ENCODE data around the gene SLC12A8. TPM values are rescaled to one million over a fixed set of nuclear protein-coding genes. Genes with fewer than 3 reads are reported as not detected.

SLC12A8 gene
- polyA plus RNA-seq, 1 donor from 2014 or later, result not detected

GRCh38 chr3:125186800-125187598 is 25.5 kb downstream of the SLC12A8 start:
- H3K9me3 Mint-ChIP-seq, result no peaks in the 10 kb centered on the region
- H3K4me1 Mint-ChIP-seq, result peaks cover 5 to 17% (median 6%) of the 10 kb centered on the region in 3 donors
- H3K27ac Mint-ChIP-seq, result peak overlapping the region in 1 of 3 donors; percentile 55
- no peak overlapping the region for H3K4me3 Mint-ChIP-seq
- no peaks in the 10 kb centered on the region for H3K27me3 Mint-ChIP-seq
- H3K36me3 Mint-ChIP-seq, result peaks cover 2% of the 10 kb centered on the region

GRCh38 chr3:125186261-125186787 is 26.2 kb downstream of the SLC12A8 start:
- Mint-ChIP-seq H3K27me3 (no peaks in the 10 kb centered on the region), H3K4me1 (peaks cover 3 to 13% (median 5%) of the 10 kb centered on the region in 3 donors), H3K9me3 (no peaks in the 10 kb centered on the region), H3K4me3 (no peak overlapping the region), H3K36me3 (peaks cover 2% of the 10 kb centered on the region), H3K27ac (no peak overlapping the region)

GRCh38 chr3:125185805-125186204 is 26.7 kb downstream of the SLC12A8 start:
- Mint-ChIP-seq H3K27me3 (no peaks in the 10 kb centered on the region), H3K4me3 (no peak overlapping the region), H3K36me3 (peaks cover 2% of the 10 kb centered on the region), H3K4me1 (peaks cover 3 to 9% (median 5%) of the 10 kb centered on the region in 3 donors), H3K9me3 (no peaks in the 10 kb centered on the region), H3K27ac (no peak overlapping the region)

GRCh38 chr3:125179884-125180240 is 32.7 kb downstream of the SLC12A8 start:
- Mint-ChIP-seq H3K27me3 (no peaks in the 10 kb centered on the region), H3K36me3 (no peaks in the 10 kb centered on the region), H3K27ac (no peak overlapping the region), H3K4me3 (no peak overlapping the region), H3K4me1 (peaks cover 0 to 3% (median 0%) of the 10 kb centered on the region in 3 donors), H3K9me3 (no peaks in the 10 kb centered on the region)

- Mint-ChIP-seq H3K9me3 (peaks cover 0 to 4% (median 0%) of the 10 kb centered on the region in 3 donors), H3K27ac (no peak overlapping the region)
Observed at GRCh38 chr3:125179143-125179883, 33.2 kb downstream of the SLC12A8 start.

GRCh38 chr3:125177746-125178145 is 34.8 kb downstream of the SLC12A8 start:
- Mint-ChIP-seq H3K9me3 (peaks cover 6 to 9% (median 7%) of the 10 kb centered on the region in 3 donors), H3K4me1 (peaks cover 0 to 3% (median 0%) of the 10 kb centered on the region in 3 donors), H3K27ac (no peak overlapping the region), H3K4me3 (no peak overlapping the region), H3K36me3 (peaks cover 2% of the 10 kb centered on the region), H3K27me3 (peaks cover 1% of the 10 kb centered on the region)

More at GRCh38 chr3:125179143-125179883, 33.2 kb downstream of the SLC12A8 start:
- peaks cover 0 to 3% (median 0%) of the 10 kb centered on the region in 3 donors for H3K4me1 Mint-ChIP-seq
- H3K27me3 Mint-ChIP-seq, result no peaks in the 10 kb centered on the region
- no peak overlapping the region for H3K4me3 Mint-ChIP-seq
- H3K36me3 Mint-ChIP-seq, result no peaks in the 10 kb centered on the region

- peaks cover 2% of the 10 kb centered on the region for H3K36me3 Mint-ChIP-seq
Observed at GRCh38 chr3:125175295-125176078, 37.1 kb downstream of the SLC12A8 start.

GRCh38 chr3:125172346-125172745 is 40.2 kb downstream of the SLC12A8 start:
- H3K27me3 Mint-ChIP-seq, result peaks cover 1% of the 10 kb centered on the region
- no peak overlapping the region for H3K4me3 Mint-ChIP-seq
- peaks cover 2% of the 10 kb centered on the region for H3K36me3 Mint-ChIP-seq
- H3K9me3 Mint-ChIP-seq, result peaks cover 6 to 10% (median 9%) of the 10 kb centered on the region in 3 donors
- H3K27ac Mint-ChIP-seq, result no peak overlapping the region
- no peaks in the 10 kb centered on the region for H3K4me1 Mint-ChIP-seq

More at GRCh38 chr3:125175295-125176078, 37.1 kb downstream of the SLC12A8 start:
- Mint-ChIP-seq H3K9me3 (peaks cover 6 to 10% (median 9%) of the 10 kb centered on the region in 3 donors), H3K4me3 (no peak overlapping the region), H3K27ac (no peak overlapping the region), H3K27me3 (peaks cover 1% of the 10 kb centered on the region), H3K4me1 (peaks cover 0 to 3% (median 0%) of the 10 kb centered on the region in 3 donors)

- Mint-ChIP-seq H3K4me3 (no peak overlapping the region), H3K36me3 (peaks cover 2% of the 10 kb centered on the region)
Observed at GRCh38 chr3:125168711-125169393, 43.7 kb downstream of the SLC12A8 start.

GRCh38 chr3:125166599-125167136 is 45.9 kb downstream of the SLC12A8 start:
- H3K27me3 Mint-ChIP-seq, result no peaks in the 10 kb centered on the region
- no peaks in the 10 kb centered on the region for H3K36me3 Mint-ChIP-seq
- peaks cover 3 to 11% (median 7%) of the 10 kb centered on the region in 3 donors for H3K4me1 Mint-ChIP-seq
- no peak overlapping the region for H3K27ac Mint-ChIP-seq
- no peaks in the 10 kb centered on the region for H3K9me3 Mint-ChIP-seq
- no peak overlapping the region for H3K4me3 Mint-ChIP-seq

More at GRCh38 chr3:125168711-125169393, 43.7 kb downstream of the SLC12A8 start:
- Mint-ChIP-seq H3K9me3 (peaks cover 2 to 10% (median 6%) of the 10 kb centered on the region in 3 donors), H3K27me3 (peaks cover 1% of the 10 kb centered on the region), H3K27ac (no peak overlapping the region), H3K4me1 (peaks cover 3 to 5% (median 4%) of the 10 kb centered on the region in 3 donors)

GRCh38 chr3:125165948-125166553 is 46.5 kb downstream of the SLC12A8 start:
- Mint-ChIP-seq H3K27ac (no peak overlapping the region), H3K9me3 (no peaks in the 10 kb centered on the region), H3K4me3 (no peak overlapping the region), H3K36me3 (no peaks in the 10 kb centered on the region), H3K4me1 (peaks cover 3 to 11% (median 7%) of the 10 kb centered on the region in 3 donors), H3K27me3 (no peaks in the 10 kb centered on the region)

- Mint-ChIP-seq H3K4me3 (no peak overlapping the region), H3K4me1 (peaks cover 3 to 11% (median 7%) of the 10 kb centered on the region in 3 donors), H3K27me3 (no peaks in the 10 kb centered on the region), H3K9me3 (no peaks in the 10 kb centered on the region), H3K27ac (no peak overlapping the region), H3K36me3 (no peaks in the 10 kb centered on the region)
Observed at GRCh38 chr3:125165189-125165947, 47.2 kb downstream of the SLC12A8 start.
